GM12878 (cell line): ENCODE measurements around the gene ELMO3. TPM values are rescaled to one million over a fixed set of nuclear protein-coding genes. Genes with fewer than 3 reads are reported as not detected.

Experiments used
- ATAC-seq: fragments of 200-7000 bp; cut with Tn5 transposase; 3 replicates; pipeline ENCODE4 v1.9.1; 2020; ENCODE audit warnings: mild to moderate bottlenecking, moderate library complexity
- BruUV-seq: library from RNA; stranded (reverse); fragments of 400-500 nt; replicated peaks from 2 replicates; lab custom pipeline; 2021; lab: Mats Ljungman, UMichigan
- CTCF ChIA-PET: fragments of 300-600 bp; sonication (Branson Sonifier 250); formaldehyde crosslinking; extraction: SDS; loops from one replicate; lab custom pipeline; 2021; ENCODE audit warnings: inconsistent platforms; lab: Yijun Ruan, JAX
- POLR2A ChIA-PET: fragments of 350-600 bp; formaldehyde crosslinking; extraction: SDS; loops from one replicate; lab custom pipeline; 2021; ENCODE audit warnings: inconsistent platforms; lab: Charles Lee
- RAD21 ChIA-PET: fragments of 300-600 bp; sonication (Branson Sonifier 250); formaldehyde crosslinking; loops from one replicate; lab custom pipeline; 2023; ENCODE audit warnings: antibody characterized with exemption; ENCODE audit not compliant: unreplicated experiment; lab: Charles Lee
- SMC1A ChIA-PET: fragments of 300-600 bp; sonication (Branson Sonifier 250); formaldehyde crosslinking; loops from one replicate; lab custom pipeline; 2023; ENCODE audit not compliant: unreplicated experiment, uncharacterized antibody; lab: Charles Lee
- DNase-seq: peaks from one replicate; pipeline ENCODE4 v3.0.0-alpha.2; 2011; ENCODE audit warnings: low read depth, low spot score
- FAIRE-seq: peaks from 3 replicates; lab custom pipeline; 2011; peaks lifted over from hg19 to GRCh38; lab: Jason Lieb, UNC
- H2AFZ ChIP-seq: 2 replicates; pipeline ENCODE4 v1.6.0; 2011; ENCODE audit warnings: low read depth, low read length, control low read depth; ENCODE audit not compliant: control insufficient read depth
- H3K27ac ChIP-seq: 2 replicates; pipeline ENCODE4 v1.5.1; 2011; ENCODE audit warnings: control low read depth; ENCODE audit not compliant: control insufficient read depth, insufficient read depth
- H3K27me3 ChIP-seq, 2 experiments: replicated peaks in 1 of 2; 2 replicates each; pipeline versions ENCODE4 v1.6.0 to v1.6.1; 2011; ENCODE audit warnings: low read length in 1 of 2; ENCODE audit not compliant: control insufficient read depth in 2 of 2, insufficient read depth in 2 of 2
- H3K36me3 ChIP-seq, 2 experiments: 2 replicates each; pipeline ENCODE4 v1.5.1; 2011; ENCODE audit warnings: low read length in 1 of 2; ENCODE audit not compliant: control insufficient read depth in 2 of 2, insufficient read depth in 2 of 2
- H3K4me1 ChIP-seq: 2 replicates; pipeline ENCODE4 v1.6.1; 2011; ENCODE audit warnings: mild to moderate bottlenecking, low read length, moderate library complexity, mixed read lengths; ENCODE audit not compliant: control insufficient read depth, insufficient read depth
- H3K4me2 ChIP-seq: 2 replicates; pipeline ENCODE4 v1.6.0; 2011; ENCODE audit warnings: control low read depth; ENCODE audit not compliant: control insufficient read depth, insufficient read depth
- H3K4me3 ChIP-seq: fragments of 200-600 bp; sonication (generic); 2 replicates; pipeline ENCODE4 v1.5.1; 2016
- H3K79me2 ChIP-seq: 2 replicates; pipeline ENCODE4 v1.6.0; 2011; ENCODE audit warnings: low read length; ENCODE audit not compliant: control insufficient read depth, insufficient read depth
- H3K9ac ChIP-seq: 2 replicates; pipeline ENCODE4 v1.8.0; 2011; ENCODE audit warnings: low read length, control low read depth, mixed read lengths; ENCODE audit not compliant: control insufficient read depth, insufficient read depth
- H3K9me3 ChIP-seq: replicated peaks from 3 replicates; pipeline ENCODE4 v1.5.1; 2011; ENCODE audit warnings: mild to moderate bottlenecking, low read length; ENCODE audit not compliant: control insufficient read depth, insufficient read depth
- H4K20me1 ChIP-seq: 2 replicates; pipeline ENCODE4 v1.6.0; 2011; ENCODE audit not compliant: control insufficient read depth, insufficient read depth
- ETV6 ChIP-seq, 2 experiments: fragments of 450-650 bp in 1 of 2; IDR thresholded peaks in 1 of 2; conservative IDR thresholded peaks in 1 of 2; 2 replicates each; pipeline ENCODE4 v1.6.1; 2014; ENCODE audit warnings: antibody characterized with exemption in 1 of 2, borderline replicate concordance in 1 of 2, low read depth in 1 of 2, mild to moderate bottlenecking in 1 of 2, moderate library complexity in 1 of 2
- REST ChIP-seq: IDR thresholded peaks from 2 replicates; pipeline ENCODE4 v1.6.1; 2012; ENCODE audit warnings: mild to moderate bottlenecking, low read depth, low read length
- SREBF2 ChIP-seq: IDR thresholded peaks from 2 replicates; pipeline ENCODE4 v1.6.1; 2012; ENCODE audit warnings: mild to moderate bottlenecking, low read length
- YY1 ChIP-seq: IDR thresholded peaks from 2 replicates; pipeline ENCODE4 v1.6.1; 2011; ENCODE audit warnings: low read depth, mild to moderate bottlenecking, low read length
- ZBED1 ChIP-seq: IDR thresholded peaks from 2 replicates; pipeline ENCODE4 v1.6.1; 2016; ENCODE audit warnings: borderline replicate concordance
- WGBS: methylation state at CpG from one replicate; pipeline ENCODE4 v1.1.6; 2016; ENCODE audit warnings: low lambda C conversion rate; ENCODE audit not compliant: insufficient replicate concordance, insufficient coverage; ENCODE audit errors: missing lambda C conversion rate; 5-methylcytosine and 5-hydroxymethylcytosine counted together
- in situ Hi-C: fragments of 300-500 bp; cut with MboI; formaldehyde crosslinking; loops from 9 replicates; pipeline ENCODE4 v1.14.3; 2018; ENCODE audit warnings: mixed read lengths
- intact Hi-C: fragments of 100-400 bp; cut with micrococcal nuclease; formaldehyde crosslinking; loops from one replicate; pipeline ENCODE4 v1.14.2; 2022; ENCODE audit not compliant: unreplicated experiment
- polyA plus RNA-seq, 11 experiments: library from polyadenylated mRNA; depleted of rRNA in 4 of 11; unstranded in 6 of 11; stranded (reverse) in 5 of 11; fragments of >200 nt; fragmentation: Nextera tagmentation in 4 of 11; fragmentation: Illumina TruSeq in 1 of 11; extraction: Ambion mirVana in 4 of 11; extraction: Trizol in 1 of 11; gene quantifications; 1 replicate in 1 of 11; 2 replicates in 10 of 11; pipeline versions ENCODE4 v1.2.1 to v1.2.3, GENCODE V29; 2011 to 2016; ENCODE audit warnings: inconsistent platforms in 2 of 11, missing spikeins in 2 of 11, low read depth in 1 of 11
- total RNA-seq, 4 experiments: library from RNA; depleted of rRNA in 3 of 4; stranded (reverse); fragments of >200 nt in 3 of 4; fragmentation: Illumina TruSeq in 1 of 4; extraction: Trizol in 1 of 4; gene quantifications; 2 replicates each; pipeline versions ENCODE4 v1.2.1 to v1.2.3, GENCODE V29; 2013 to 2021
- TF ChIP-seq, protein P1 (sequence below): IDR thresholded peaks from 2 replicates; pipeline ENCODE4 v1.6.1; 2012; ENCODE audit warnings: low read depth, low read length, improper control_type of control experiment

The ELMO3 gene
- total and polyA plus RNA-seq, 10 of the 15 experiments (the other 5 are each of a cell fraction or from before 2014, with no cell fraction given), result 0.05 to 4.7 (median 0.96) TPM; not detected in 1

- Histone ChIP-seq H2AFZ (no peak overlapping the region), H3K27me3 (no peaks in the 10 kb centered on the region), H3K4me2 (no peak overlapping the region), H3K9ac (no peak overlapping the region), H3K79me2 (peaks cover 33% of the 10 kb centered on the region), H3K27ac (no peak overlapping the region), H3K4me3 (no peak overlapping the region), H3K9me3 (no peaks in the 10 kb centered on the region), H3K4me1 (peaks cover 28% of the 10 kb centered on the region)
- ChIA-PET CTCF (interaction anchor here (0.9 kb wide), 1 partner anchor 14 kb away, joined by 3 read pairs; no protein-coding TSS in a partner anchor), SMC1A (no interaction called here), POLR2A (no interaction called here)
- WGBS, result 84% methylated on average over 4 of the region's 4 CpGs
- in situ Hi-C loops, result no loop called here
- FAIRE-seq, result no peak
- intact Hi-C loops, result no loop called here
- no peak for DNase-seq
- ATAC-seq, result no peak
- no TSS peak for BruUV-seq
- TF ChIP-seq SREBF2 (no peak), ETV6 (conservative IDR thresholded peaks at IDR 0.05 in 1 of 2, IDR thresholded peaks at IDR 0.05 in 1 of 2; ENCODE audit: borderline replicate concordance in 1 of 2, low read depth in 1 of 2) (no peak), ZBED1 (no peak), REST (no peak), YY1 (no peak)
- TF ChIP-seq, protein P1, sequence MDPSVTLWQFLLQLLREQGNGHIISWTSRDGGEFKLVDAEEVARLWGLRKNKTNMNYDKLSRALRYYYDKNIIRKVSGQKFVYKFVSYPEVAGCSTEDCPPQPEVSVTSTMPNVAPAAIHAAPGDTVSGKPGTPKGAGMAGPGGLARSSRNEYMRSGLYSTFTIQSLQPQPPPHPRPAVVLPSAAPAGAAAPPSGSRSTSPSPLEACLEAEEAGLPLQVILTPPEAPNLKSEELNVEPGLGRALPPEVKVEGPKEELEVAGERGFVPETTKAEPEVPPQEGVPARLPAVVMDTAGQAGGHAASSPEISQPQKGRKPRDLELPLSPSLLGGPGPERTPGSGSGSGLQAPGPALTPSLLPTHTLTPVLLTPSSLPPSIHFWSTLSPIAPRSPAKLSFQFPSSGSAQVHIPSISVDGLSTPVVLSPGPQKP, result no peak
- TF ChIP-seq, all 136 proteins: peak for 0
- Histone ChIP-seq H4K20me1 (no peaks in the 10 kb centered on the region), H3K36me3 (peaks cover 18 to 26% of the 10 kb centered on the region in 2 experiments; a peak in 3 of 4 replicates)
- RAD21 ChIA-PET, result no interaction called here
These were observed 41.6 kb downstream of the ELMO3 start for GRCh38 chr16:67240506-67240905.
